Measurements from ENCODE around the gene L1TD1.
A peak's percentile ranks its signal among the peaks of the same experiment; 100 is the strongest.
"Not testable (repeated sequence)": the region's sequence is repeated elsewhere in the genome, so short reads cannot be mapped to it uniquely, and the experiment has no call there.

L1TD1 gene

GRCh38 chr1:62194651-62195544, at the start of gene L1TD1:
Gene L1TD1, plus strand, starts transcription at chr1:62194849. Its CDS starts 11,780 bp downstream, at chr1:62206629.
- peak in 2 of 10 donors; percentile 65 to 79 for DNase-seq
- intact Hi-C loops (cut with DNase I), result no loop called here

GRCh38 chr1:62159940-62160348, 34.7 kb upstream of the L1TD1 start:
- peak in 1 of 10 donors; percentile 41 for DNase-seq
- intact Hi-C loops (cut with DNase I), result no loop called here

GRCh38 chr1:62161711-62162110, 32.9 kb upstream of the L1TD1 start:
- intact Hi-C loops (cut with DNase I), result no loop called here
- no peak for DNase-seq

GRCh38 chr1:62170380-62170779, 24.3 kb upstream of the L1TD1 start:
- intact Hi-C loops (cut with DNase I), result loop anchor here (10.0 kb wide), 1 partner anchor 574 kb away; no protein-coding TSS in a partner anchor

GRCh38 chr1:62175568-62176179, 19.0 kb upstream of the L1TD1 start:
- intact Hi-C loops (cut with DNase I), result loop anchor here (1.0 to 10.0 kb wide), 2 partner anchors 232 to 569 kb away; no protein-coding TSS in a partner anchor
- peak in 5 of 10 donors; percentile 20 to 82 (median 43) for DNase-seq

More at GRCh38 chr1:62170380-62170779, 24.3 kb upstream of the L1TD1 start:
- peak in 1 of 10 donors; percentile 65 for DNase-seq

GRCh38 chr1:62176597-62177312, 17.9 kb upstream of the L1TD1 start:
- DNase-seq, result peak in 1 of 10 donors; percentile 1
- intact Hi-C loops (cut with DNase I), result loop anchor here (10.0 kb wide), 1 partner anchor 568 kb away; no protein-coding TSS in a partner anchor

- no peak for DNase-seq
Observed at GRCh38 chr1:62177621-62178020, 17.0 kb upstream of the L1TD1 start.

GRCh38 chr1:62178372-62178771, 16.3 kb upstream of the L1TD1 start:
- peak in 1 of 10 donors; percentile 60 for DNase-seq
- intact Hi-C loops (cut with DNase I), result loop anchor here (10.0 kb wide), 1 partner anchor 566 kb away; no protein-coding TSS in a partner anchor

More at GRCh38 chr1:62177621-62178020, 17.0 kb upstream of the L1TD1 start:
- intact Hi-C loops (cut with DNase I), result loop anchor here (10.0 kb wide), 1 partner anchor 567 kb away; no protein-coding TSS in a partner anchor

GRCh38 chr1:62180054-62180453, 14.6 kb upstream of the L1TD1 start:
- intact Hi-C loops (cut with DNase I), result not testable (repeated sequence)
- peak in 1 of 10 donors; percentile 3 for DNase-seq

GRCh38 chr1:62180639-62181038, 14.0 kb upstream of the L1TD1 start:
- peak in 1 of 10 donors; percentile 5 for DNase-seq
- intact Hi-C loops (cut with DNase I), result no loop called here

GRCh38 chr1:62181532-62181931, 13.1 kb upstream of the L1TD1 start:
- peak in 1 of 10 donors; percentile 18 for DNase-seq
- intact Hi-C loops (cut with DNase I), result no loop called here

GRCh38 chr1:62182157-62182556, 12.5 kb upstream of the L1TD1 start:
- intact Hi-C loops (cut with DNase I), result not testable (repeated sequence)
- DNase-seq, result peak in 1 of 10 donors; percentile 9

- peak in 1 of 10 donors; percentile 6 for DNase-seq
- intact Hi-C loops (cut with DNase I), result not testable (repeated sequence)
Observed at GRCh38 chr1:62183164-62184020, 11.3 kb upstream of the L1TD1 start.

GRCh38 chr1:62184336-62184735, 10.3 kb upstream of the L1TD1 start:
- intact Hi-C loops (cut with DNase I), result no loop called here
- DNase-seq, result peak in 1 of 10 donors; percentile 56

- DNase-seq; intact Hi-C loops (cut with DNase I): not testable (repeated sequence)
Observed at GRCh38 chr1:62185233-62185632, 9.4 kb upstream of the L1TD1 start.

GRCh38 chr1:62185677-62186076, 9.0 kb upstream of the L1TD1 start:
- DNase-seq, result no peak
- intact Hi-C loops (cut with DNase I), result no loop called here

- peak in 1 of 10 donors; percentile 8 for DNase-seq
- intact Hi-C loops (cut with DNase I), result no loop called here
Observed at GRCh38 chr1:62187548-62187947, 7.1 kb upstream of the L1TD1 start.

- intact Hi-C loops (cut with DNase I), result no loop called here
- no peak for DNase-seq
Observed at GRCh38 chr1:62188111-62188510, 6.5 kb upstream of the L1TD1 start.

GRCh38 chr1:62196086-62196690, 1.5 kb downstream of the L1TD1 start:
- peak in 2 of 10 donors; percentile 34 to 61 for DNase-seq
- intact Hi-C loops (cut with DNase I), result no loop called here

Data from posterior cingulate gyrus (tissue), 11 donors.